AG10803 (cell line): ENCODE results near the gene THRB.

Source experiments
- DNase-seq: peaks from one replicate; pipeline ENCODE4 v3.0.0; 2010; ENCODE audit warnings: low read depth
- H3K4me3 ChIP-seq: 2 replicates; pipeline ENCODE4 v1.5.1; 2011; ENCODE audit warnings: mild to moderate bottlenecking, low read length, control low read depth
- TF ChIP-seq, protein P1 (sequence below): conservative IDR thresholded peaks from 2 replicates; pipeline ENCODE4 v1.5.1; 2011; ENCODE audit warnings: mild to moderate bottlenecking, low read length, control low read depth, inconsistent platforms

The THRB gene

DNA sequence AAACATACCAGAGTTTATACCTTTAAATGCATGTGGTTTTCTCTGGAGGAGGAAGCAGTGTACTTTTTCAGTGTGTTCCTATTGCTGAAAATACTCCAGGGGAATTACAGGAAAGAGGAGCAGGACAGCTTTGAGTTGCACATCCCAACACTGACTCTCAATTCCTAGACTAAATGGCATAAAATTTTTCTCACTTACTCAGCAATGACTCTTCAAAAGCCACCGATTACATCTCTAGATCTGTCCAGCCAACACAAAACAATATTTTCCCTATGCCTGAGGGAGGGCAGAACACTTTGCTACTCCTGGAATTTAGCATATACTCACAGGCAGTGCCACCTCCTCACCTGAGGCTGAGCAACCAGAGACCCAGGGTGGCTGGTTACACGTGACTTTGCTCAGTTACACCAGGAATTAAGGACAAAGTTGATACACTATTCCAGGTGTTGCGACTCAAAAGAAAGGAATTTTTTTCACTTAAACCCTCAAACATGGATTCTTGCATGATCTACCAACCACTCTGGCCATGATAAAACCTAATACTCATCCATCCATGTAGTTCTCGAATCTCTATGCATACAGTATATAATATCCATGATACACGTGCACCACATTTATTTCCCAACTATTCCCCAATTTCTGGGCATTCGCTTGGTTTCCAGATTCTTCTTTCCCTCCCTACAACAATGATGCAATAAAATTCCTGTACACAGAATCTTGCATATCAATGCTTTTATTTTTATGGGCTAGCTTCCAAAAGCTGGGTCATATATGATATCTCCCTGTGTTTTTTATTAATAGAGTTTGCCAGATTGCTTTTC is 194.6 kb downstream of the THRB start:
- no peak overlapping the region for H3K4me3 ChIP-seq
- DNase-seq: peak; percentile 86
- TF ChIP-seq, protein P1, sequence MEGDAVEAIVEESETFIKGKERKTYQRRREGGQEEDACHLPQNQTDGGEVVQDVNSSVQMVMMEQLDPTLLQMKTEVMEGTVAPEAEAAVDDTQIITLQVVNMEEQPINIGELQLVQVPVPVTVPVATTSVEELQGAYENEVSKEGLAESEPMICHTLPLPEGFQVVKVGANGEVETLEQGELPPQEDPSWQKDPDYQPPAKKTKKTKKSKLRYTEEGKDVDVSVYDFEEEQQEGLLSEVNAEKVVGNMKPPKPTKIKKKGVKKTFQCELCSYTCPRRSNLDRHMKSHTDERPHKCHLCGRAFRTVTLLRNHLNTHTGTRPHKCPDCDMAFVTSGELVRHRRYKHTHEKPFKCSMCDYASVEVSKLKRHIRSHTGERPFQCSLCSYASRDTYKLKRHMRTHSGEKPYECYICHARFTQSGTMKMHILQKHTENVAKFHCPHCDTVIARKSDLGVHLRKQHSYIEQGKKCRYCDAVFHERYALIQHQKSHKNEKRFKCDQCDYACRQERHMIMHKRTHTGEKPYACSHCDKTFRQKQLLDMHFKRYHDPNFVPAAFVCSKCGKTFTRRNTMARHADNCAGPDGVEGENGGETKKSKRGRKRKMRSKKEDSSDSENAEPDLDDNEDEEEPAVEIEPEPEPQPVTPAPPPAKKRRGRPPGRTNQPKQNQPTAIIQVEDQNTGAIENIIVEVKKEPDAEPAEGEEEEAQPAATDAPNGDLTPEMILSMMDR: no peak

DNA sequence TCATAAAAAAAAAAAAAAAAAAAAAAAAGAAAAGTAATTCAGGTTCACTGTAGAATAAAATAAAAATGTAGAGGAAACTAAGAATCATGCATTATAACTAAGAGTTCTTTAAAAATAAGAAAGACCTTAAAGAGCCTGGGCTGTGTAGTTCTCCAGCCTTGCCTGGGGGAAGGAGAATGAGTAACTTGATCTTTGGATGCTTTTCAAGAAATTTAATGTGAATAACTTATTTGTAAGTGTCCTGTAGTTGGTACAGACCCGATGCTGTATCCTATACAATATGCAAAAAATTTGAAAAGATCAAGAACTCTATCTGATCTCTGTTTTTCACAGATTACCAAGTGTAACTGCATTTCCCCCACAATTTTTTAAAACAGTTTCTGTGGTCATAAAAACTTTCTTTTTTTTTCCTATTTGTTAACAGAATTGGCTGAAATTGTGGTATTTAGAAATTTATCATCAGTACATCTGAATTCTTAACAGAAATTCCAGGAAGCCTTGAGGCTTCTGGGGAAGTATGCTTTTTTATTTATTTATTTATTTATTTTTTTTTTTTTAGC is 195.3 kb downstream of the THRB start:
- TF ChIP-seq, protein P1: no peak

DNA sequence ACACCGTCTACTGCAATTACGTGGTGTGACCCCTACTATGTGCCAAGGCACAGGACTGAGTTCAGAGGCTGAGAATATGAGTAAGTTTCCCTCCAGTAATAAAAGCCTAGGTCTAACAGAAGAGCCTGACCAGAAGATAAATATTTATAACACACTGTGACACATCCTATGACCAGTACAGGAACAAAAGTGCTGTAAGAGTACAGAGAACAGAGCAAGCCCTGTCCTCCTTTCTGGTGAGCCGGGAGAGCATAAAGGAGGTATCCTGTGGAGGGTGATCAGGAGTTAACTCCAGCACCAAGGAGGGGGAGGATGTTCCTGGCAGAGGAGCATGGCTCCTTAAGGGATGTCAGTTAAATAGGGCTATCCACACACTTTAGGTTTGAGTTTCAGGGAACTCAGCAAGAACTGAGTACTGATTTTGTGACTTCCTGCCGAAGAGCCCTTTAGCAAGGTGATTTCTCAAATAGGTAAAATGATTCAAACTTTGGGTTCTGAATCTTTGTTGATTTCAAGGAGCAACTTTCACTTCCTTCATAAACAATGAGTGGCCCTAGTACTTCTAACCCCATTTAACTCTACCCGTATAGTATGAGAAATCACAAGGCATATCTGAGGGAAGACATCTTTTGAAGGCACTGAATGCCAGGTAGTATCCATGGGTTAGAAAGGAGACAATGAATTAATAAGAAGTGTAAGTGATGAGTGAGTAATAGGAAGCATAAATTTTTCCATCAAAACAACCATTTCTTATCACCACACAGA is 198.0 kb downstream of the THRB start:
- TF ChIP-seq, protein P1: no peak
- H3K4me3 ChIP-seq: no peak overlapping the region
- DNase-seq: no peak

More for the DNA sequence above, 195.3 kb downstream of the THRB start:
- DNase-seq: no peak
- H3K4me3 ChIP-seq: no peak overlapping the region

DNA sequence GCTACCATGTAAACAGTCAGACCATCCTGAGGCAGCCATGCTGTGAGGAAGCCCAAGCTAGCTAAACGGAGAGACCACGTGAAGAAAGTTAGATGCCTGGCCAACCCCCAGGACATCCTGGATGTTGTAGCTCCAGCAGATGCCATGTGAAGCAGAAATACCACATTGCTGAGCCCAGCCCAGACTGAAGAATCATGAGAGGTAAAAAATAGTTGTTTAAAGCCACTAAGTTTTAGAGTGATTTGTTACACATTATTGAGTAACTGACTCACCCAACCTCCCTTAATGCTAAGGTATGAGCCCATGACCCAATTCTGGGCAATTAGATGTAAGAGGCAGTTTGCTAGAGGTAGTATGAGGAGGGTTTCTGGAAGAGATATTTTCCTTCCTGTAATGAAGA is 200.5 kb downstream of the THRB start:
- TF ChIP-seq, protein P1: no peak
- no peak for DNase-seq
- H3K4me3 ChIP-seq: no peak overlapping the region

DNA sequence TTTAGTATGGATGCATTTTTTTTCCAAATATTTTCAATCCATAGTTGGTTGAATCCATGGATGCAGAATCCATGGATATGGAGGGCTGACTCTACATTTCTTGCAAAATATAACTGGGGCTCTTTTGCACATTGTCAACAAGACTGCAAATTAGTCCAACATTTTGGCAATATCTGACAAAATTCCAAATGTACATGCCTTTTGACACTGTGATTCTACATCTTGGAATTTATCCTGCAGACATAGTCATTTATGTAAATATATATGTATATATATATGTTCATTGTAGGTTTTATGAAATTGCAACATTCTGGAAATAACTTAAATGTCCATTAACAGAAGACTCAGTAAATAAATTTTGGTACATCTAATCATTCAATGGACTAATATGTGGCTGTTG is 203.0 kb downstream of the THRB start:
- no peak overlapping the region for H3K4me3 ChIP-seq
- DNase-seq: no peak
- TF ChIP-seq, protein P1: no peak

DNA sequence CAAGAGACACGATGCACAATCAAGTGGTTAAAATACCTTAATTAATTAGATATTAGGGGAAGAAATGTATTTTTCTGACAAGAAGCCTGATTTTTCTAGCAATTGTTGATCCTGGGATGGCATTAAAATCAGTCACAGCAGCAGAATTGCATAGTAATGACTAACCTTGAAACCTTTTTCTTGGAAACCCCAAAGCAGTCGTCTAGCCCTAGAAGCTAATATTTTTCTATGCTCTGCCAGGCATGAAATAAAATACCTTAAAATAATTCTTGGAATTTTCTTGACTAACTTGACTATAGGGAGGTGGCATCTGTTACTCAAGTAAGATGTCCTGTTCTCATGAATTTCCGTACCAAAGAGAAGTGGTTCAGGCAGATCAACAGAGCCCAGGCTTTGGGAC is 204.1 kb downstream of the THRB start:
- peak; percentile 9 for DNase-seq
- H3K4me3 ChIP-seq: no peak overlapping the region
- TF ChIP-seq, protein P1: no peak
